Esophagus squamous epithelium (tissue), 4 donors: Measurements from ENCODE around the gene PKD2L2.

ENCODE experiments used
- POLR2A ChIP-seq, 4 donors: fragments of 450-650 bp; IDR thresholded peaks; one replicate each; pipeline ENCODE4 v1.6.1; 2017; ENCODE audit warnings: antibody characterized with exemption in 4 of 4, mild to moderate bottlenecking in 4 of 4, moderate library complexity in 3 of 4
- TF ChIP-seq, protein P1 (sequence below), 6 experiments: fragments of 450-650 bp in 4 of 6; fragments of 200-600 bp in 2 of 6; sonication (generic) in 2 of 6; IDR thresholded peaks; one replicate each; pipeline ENCODE4 v1.5.1; 2016 to 2019; ENCODE audit warnings: antibody characterized with exemption in 6 of 6, mild to moderate bottlenecking in 4 of 6, moderate library complexity in 4 of 6

- TF ChIP-seq, protein P1, sequence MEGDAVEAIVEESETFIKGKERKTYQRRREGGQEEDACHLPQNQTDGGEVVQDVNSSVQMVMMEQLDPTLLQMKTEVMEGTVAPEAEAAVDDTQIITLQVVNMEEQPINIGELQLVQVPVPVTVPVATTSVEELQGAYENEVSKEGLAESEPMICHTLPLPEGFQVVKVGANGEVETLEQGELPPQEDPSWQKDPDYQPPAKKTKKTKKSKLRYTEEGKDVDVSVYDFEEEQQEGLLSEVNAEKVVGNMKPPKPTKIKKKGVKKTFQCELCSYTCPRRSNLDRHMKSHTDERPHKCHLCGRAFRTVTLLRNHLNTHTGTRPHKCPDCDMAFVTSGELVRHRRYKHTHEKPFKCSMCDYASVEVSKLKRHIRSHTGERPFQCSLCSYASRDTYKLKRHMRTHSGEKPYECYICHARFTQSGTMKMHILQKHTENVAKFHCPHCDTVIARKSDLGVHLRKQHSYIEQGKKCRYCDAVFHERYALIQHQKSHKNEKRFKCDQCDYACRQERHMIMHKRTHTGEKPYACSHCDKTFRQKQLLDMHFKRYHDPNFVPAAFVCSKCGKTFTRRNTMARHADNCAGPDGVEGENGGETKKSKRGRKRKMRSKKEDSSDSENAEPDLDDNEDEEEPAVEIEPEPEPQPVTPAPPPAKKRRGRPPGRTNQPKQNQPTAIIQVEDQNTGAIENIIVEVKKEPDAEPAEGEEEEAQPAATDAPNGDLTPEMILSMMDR (IDR thresholded peaks at IDR 0.05), result no peak
- no peak for TF ChIP-seq POLR2A (IDR thresholded peaks at IDR 0.05)
Measured at GRCh38 chr5:137960141-137960540, 70.9 kb downstream of the PKD2L2 start.
